Esophagus muscularis mucosa (tissue), 4 donors: ENCODE measurements around the gene DYNC1I1. TPM values are rescaled to one million over a fixed set of nuclear protein-coding genes. Genes with fewer than 3 reads are reported as not detected.

Source experiments
- DNase-seq: peaks from one replicate; pipeline ENCODE4 v3.0.0-alpha.2; 2017; ENCODE audit errors: extremely low spot score
- H3K27ac ChIP-seq, 4 donors: fragments of 200-600 bp; sonication (generic); replicated peaks in 1 of 4; 1 replicate in 3 of 4; 2 replicates in 1 of 4; pipeline ENCODE4 v1.5.1; 2016 to 2019; ENCODE audit warnings: mild to moderate bottlenecking in 1 of 4
- H3K27me3 ChIP-seq, 4 donors: fragments of 200-600 bp; sonication (generic); one replicate each; pipeline versions ENCODE4 v1.5.1 to v1.6.0; 2016 to 2019
- H3K36me3 ChIP-seq, 4 donors: fragments of 200-600 bp; sonication (generic); one replicate each; pipeline ENCODE4 v1.5.1; 2016 to 2019
- H3K4me1 ChIP-seq, 4 donors: fragments of 200-600 bp; sonication (generic); one replicate each; pipeline ENCODE4 v1.5.1; 2016 to 2019
- H3K4me3 ChIP-seq, 4 donors: fragments of 200-600 bp; sonication (generic); 1 replicate in 2 of 4; 2 replicates in 2 of 4; pipeline ENCODE4 v1.5.1; 2016 to 2019; ENCODE audit warnings: mild to moderate bottlenecking in 4 of 4, moderate library complexity in 1 of 4
- H3K9me3 ChIP-seq, 4 donors: fragments of 200-600 bp; sonication (generic); 1 replicate in 3 of 4; 2 replicates in 1 of 4; pipeline ENCODE4 v1.5.1; 2016 to 2019
- EP300 ChIP-seq: sonication (generic); formaldehyde crosslinking; IDR thresholded peaks from one replicate; pipeline ENCODE4 v1.6.1; 2017; ENCODE audit warnings: antibody characterized with exemption
- POLR2A ChIP-seq: fragments of 450-650 bp; IDR thresholded peaks from one replicate; pipeline ENCODE4 v1.6.1; 2017; ENCODE audit warnings: antibody characterized with exemption, moderate library complexity, mild to moderate bottlenecking, low read depth
- POLR2AphosphoS5 ChIP-seq, 2 donors: sonication (generic); formaldehyde crosslinking; IDR thresholded peaks; one replicate each; pipeline ENCODE4 v1.6.1; 2017; ENCODE audit warnings: antibody characterized with exemption in 2 of 2
- WGBS: methylation state at CpG from one replicate; pipeline ENCODE4 v1.1.5; 2018; 5-methylcytosine and 5-hydroxymethylcytosine counted together
- intact Hi-C: fragments of 100-400 bp; cut with DNase I; formaldehyde crosslinking; loops from one replicate; pipeline ENCODE4 v1.15.1; 2023
- total RNA-seq, 4 donors: library from RNA; depleted of rRNA; stranded (reverse); fragments of >200 nt; gene quantifications; one replicate each; pipeline versions ENCODE4 v1.1.0 to v1.2.1, GENCODE V29; 2016
- TF ChIP-seq, protein P1 (sequence below), 3 experiments: fragments of 200-600 bp in 2 of 3; fragments of 450-650 bp in 1 of 3; sonication (generic) in 2 of 3; IDR thresholded peaks; one replicate each; pipeline ENCODE4 v1.5.1; 2017 to 2019; ENCODE audit warnings: antibody characterized with exemption in 3 of 3, mild to moderate bottlenecking in 2 of 3, moderate library complexity in 1 of 3

Gene DYNC1I1
- total RNA-seq, 4 donors from 2014 or later: 8.7 to 16.4 (median 12.3) TPM

DNA sequence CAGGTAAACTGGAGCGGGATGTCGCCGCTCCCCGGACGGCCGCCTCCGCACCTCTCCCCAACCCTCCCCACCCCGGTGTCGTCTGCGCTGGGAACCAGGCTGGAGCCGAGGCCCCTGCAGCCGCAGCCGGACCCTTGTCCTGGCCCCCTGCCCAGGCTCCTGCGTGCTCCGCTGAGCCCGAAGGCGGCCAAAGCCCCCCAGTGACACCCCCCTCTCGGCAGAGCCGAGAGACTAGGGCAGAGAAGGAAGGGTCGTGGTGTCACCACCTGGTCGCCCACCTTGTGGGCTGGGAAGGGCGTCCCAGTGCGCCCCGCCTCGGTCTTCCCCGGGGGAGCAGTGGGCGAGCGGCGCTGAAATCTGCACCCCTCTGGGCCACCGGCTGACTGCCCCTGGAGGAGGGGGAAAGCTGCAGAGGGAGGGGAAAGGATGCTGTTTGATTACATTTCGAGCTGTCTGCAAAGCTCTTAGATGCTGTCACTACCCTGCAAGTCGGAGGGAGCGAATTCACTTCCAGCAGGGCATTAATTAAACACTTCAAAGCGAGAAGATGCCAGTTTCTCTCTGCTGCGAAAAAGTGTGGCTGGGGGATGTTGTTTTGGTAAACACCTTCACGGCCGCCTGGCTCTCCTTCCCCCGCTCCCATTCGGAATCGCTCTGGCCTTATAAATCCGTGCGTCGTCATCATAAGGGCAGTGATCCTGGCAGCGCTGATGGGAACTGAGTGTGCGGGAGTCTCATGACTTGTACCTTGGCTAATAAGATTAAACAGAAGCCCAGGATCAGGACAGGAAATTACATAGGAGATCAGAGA is 622 bp downstream of the DYNC1I1 start:
- Histone ChIP-seq H3K36me3 (no peaks in the 10 kb centered on the region), H3K27ac (peak overlapping the region; percentile 63 to 84 (median 76)), H3K4me1 (peaks cover 0 to 30% (median 25%) of the 10 kb centered on the region in 4 donors), H3K4me3 (peak overlapping the region; percentile 70 to 83 (median 80)), H3K27me3 (peaks cover 0 to 3% (median 2%) of the 10 kb centered on the region in 4 donors), H3K9me3 (no peaks in the 10 kb centered on the region)
- intact Hi-C loops: no loop called here
- TF ChIP-seq, protein P1, sequence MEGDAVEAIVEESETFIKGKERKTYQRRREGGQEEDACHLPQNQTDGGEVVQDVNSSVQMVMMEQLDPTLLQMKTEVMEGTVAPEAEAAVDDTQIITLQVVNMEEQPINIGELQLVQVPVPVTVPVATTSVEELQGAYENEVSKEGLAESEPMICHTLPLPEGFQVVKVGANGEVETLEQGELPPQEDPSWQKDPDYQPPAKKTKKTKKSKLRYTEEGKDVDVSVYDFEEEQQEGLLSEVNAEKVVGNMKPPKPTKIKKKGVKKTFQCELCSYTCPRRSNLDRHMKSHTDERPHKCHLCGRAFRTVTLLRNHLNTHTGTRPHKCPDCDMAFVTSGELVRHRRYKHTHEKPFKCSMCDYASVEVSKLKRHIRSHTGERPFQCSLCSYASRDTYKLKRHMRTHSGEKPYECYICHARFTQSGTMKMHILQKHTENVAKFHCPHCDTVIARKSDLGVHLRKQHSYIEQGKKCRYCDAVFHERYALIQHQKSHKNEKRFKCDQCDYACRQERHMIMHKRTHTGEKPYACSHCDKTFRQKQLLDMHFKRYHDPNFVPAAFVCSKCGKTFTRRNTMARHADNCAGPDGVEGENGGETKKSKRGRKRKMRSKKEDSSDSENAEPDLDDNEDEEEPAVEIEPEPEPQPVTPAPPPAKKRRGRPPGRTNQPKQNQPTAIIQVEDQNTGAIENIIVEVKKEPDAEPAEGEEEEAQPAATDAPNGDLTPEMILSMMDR (IDR thresholded peaks at IDR 0.05): no peak
- TF ChIP-seq POLR2AphosphoS5 (IDR thresholded peaks at IDR 0.05) (peak; percentile 72 to 85), EP300 (peak; percentile 17)
- DNase-seq: no peak
- WGBS: 26% methylated on average over 27 of the region's 45 CpGs

GRCh38 chr7:95776561-95777185 is 4.3 kb downstream of the DYNC1I1 start:
- Histone ChIP-seq H3K4me3 (no peak overlapping the region), H3K36me3 (no peaks in the 10 kb centered on the region), H3K27ac (no peak overlapping the region), H3K27me3 (peaks cover 0 to 3% (median 2%) of the 10 kb centered on the region in 4 donors), H3K4me1 (peaks cover 0 to 30% (median 22%) of the 10 kb centered on the region in 4 donors), H3K9me3 (no peaks in the 10 kb centered on the region)
- WGBS: 72% methylated on average over 2 of the region's 2 CpGs
- no peak for TF ChIP-seq EP300
- TF ChIP-seq POLR2A: no peak
- TF ChIP-seq, protein P1 (IDR thresholded peaks at IDR 0.05): no peak
- TF ChIP-seq POLR2AphosphoS5 (IDR thresholded peaks at IDR 0.05): no peak
- intact Hi-C loops: no loop called here
- no peak for DNase-seq

GRCh38 chr7:95777269-95777668 is 4.9 kb downstream of the DYNC1I1 start:
- Histone ChIP-seq H3K9me3 (peaks cover 0 to 6% (median 2%) of the 10 kb centered on the region in 4 donors), H3K4me3 (no peak overlapping the region), H3K27me3 (peaks cover 0 to 3% (median 2%) of the 10 kb centered on the region in 4 donors), H3K4me1 (peaks cover 0 to 26% (median 20%) of the 10 kb centered on the region in 4 donors), H3K36me3 (no peaks in the 10 kb centered on the region), H3K27ac (no peak overlapping the region)
- no peak for DNase-seq
- no peak for TF ChIP-seq POLR2A
- no peak for TF ChIP-seq EP300
- TF ChIP-seq, protein P1 (IDR thresholded peaks at IDR 0.05): no peak
- TF ChIP-seq POLR2AphosphoS5 (IDR thresholded peaks at IDR 0.05): no peak
- 89% methylated on average over 7 of the region's 7 CpGs for WGBS
- intact Hi-C loops: no loop called here

DNA sequence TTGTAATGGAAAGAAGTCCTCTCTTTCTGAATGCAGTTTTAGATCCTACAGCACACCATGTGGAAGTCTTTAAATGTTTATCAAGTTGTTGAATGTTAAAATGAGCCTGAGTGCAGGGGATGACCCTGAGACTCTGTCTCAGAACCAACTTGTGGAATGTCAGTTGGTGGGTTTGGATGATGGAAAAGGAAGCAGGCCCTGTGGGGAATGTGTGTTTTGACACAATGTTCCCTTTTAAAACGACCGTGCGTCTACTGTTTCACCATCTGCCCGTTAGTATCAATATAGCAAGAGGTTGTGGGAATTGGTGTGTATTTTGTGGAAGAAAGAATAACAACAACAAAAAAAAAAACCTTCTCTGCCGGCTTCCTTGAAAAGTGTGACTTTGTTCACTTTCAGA is 8.3 kb downstream of the DYNC1I1 start:
- intact Hi-C loops: no loop called here
- TF ChIP-seq EP300 (no peak), POLR2A (no peak), POLR2AphosphoS5 (IDR thresholded peaks at IDR 0.05) (no peak)
- TF ChIP-seq, protein P1 (IDR thresholded peaks at IDR 0.05): no peak
- DNase-seq: no peak
- Histone ChIP-seq H3K9me3 (peaks cover 0 to 12% (median 7%) of the 10 kb centered on the region in 4 donors), H3K4me3 (no peak overlapping the region), H3K36me3 (no peaks in the 10 kb centered on the region), H3K27ac (no peak overlapping the region), H3K27me3 (no peaks in the 10 kb centered on the region), H3K4me1 (peaks cover 0 to 10% (median 0%) of the 10 kb centered on the region in 4 donors)
- WGBS: 34% methylated on average over 5 of the region's 5 CpGs
